Hepatocyte (in vitro differentiated cells): Measurements from ENCODE around the gene HHLA2. TPM values are rescaled to one million over a fixed set of nuclear protein-coding genes. Genes with fewer than 3 reads are reported as not detected.

Experiments
- DNase-seq: peaks from one replicate; pipeline ENCODE4 v3.0.0-alpha.2; 2016; ENCODE audit warnings: low spot score
- H2AFZ ChIP-seq: fragments of 200-600 bp; sonication (generic); 2 replicates; pipeline ENCODE4 v1.6.0; 2016; ENCODE audit warnings: antibody characterized with exemption, mild to moderate bottlenecking
- H3K27ac ChIP-seq: fragments of 200-600 bp; sonication (generic); 2 replicates; pipeline ENCODE4 v1.5.1; 2016; ENCODE audit warnings: mild to moderate bottlenecking
- H3K27me3 ChIP-seq: fragments of 200-600 bp; sonication (generic); 2 replicates; pipeline ENCODE4 v1.6.1; 2016
- H3K36me3 ChIP-seq: fragments of 200-600 bp; sonication (generic); replicated peaks from 2 replicates; pipeline ENCODE4 v1.5.1; 2016; ENCODE audit warnings: low read depth; ENCODE audit not compliant: insufficient read depth
- H3K4me1 ChIP-seq: fragments of 200-600 bp; sonication (generic); 2 replicates; pipeline ENCODE4 v1.5.1; 2016; ENCODE audit warnings: mild to moderate bottlenecking, moderate library complexity; ENCODE audit not compliant: insufficient read depth
- H3K4me2 ChIP-seq: fragments of 200-600 bp; sonication (generic); 2 replicates; pipeline ENCODE4 v1.6.0; 2016
- H3K4me3 ChIP-seq: fragments of 200-600 bp; sonication (generic); 2 replicates; pipeline ENCODE4 v1.5.1; 2016; ENCODE audit warnings: mild to moderate bottlenecking
- H3K79me2 ChIP-seq: fragments of 200-600 bp; sonication (generic); 2 replicates; pipeline ENCODE4 v1.6.0; 2017; ENCODE audit warnings: mild to moderate bottlenecking
- H3K9me2 ChIP-seq: fragments of 200-600 bp; sonication (generic); replicated peaks from 2 replicates; pipeline ENCODE4 v1.6.0; 2017; ENCODE audit warnings: mild to moderate bottlenecking; ENCODE audit not compliant: insufficient read depth
- H3K9me3 ChIP-seq: fragments of 200-600 bp; sonication (generic); 2 replicates; pipeline ENCODE4 v1.5.1; 2016; ENCODE audit warnings: low read depth, mild to moderate bottlenecking
- H4K20me1 ChIP-seq: fragments of 200-600 bp; sonication (generic); 2 replicates; pipeline ENCODE4 v1.6.0; 2016; ENCODE audit warnings: mild to moderate bottlenecking; ENCODE audit not compliant: insufficient read depth, poor library complexity, severe bottlenecking
- CTCF ChIP-seq: fragments of 200-600 bp; sonication (generic); IDR thresholded peaks from 2 replicates; pipeline ENCODE4 v1.5.1; 2016; ENCODE audit warnings: antibody characterized with exemption, mild to moderate bottlenecking; ENCODE audit not compliant: poor library complexity
- EZH2 ChIP-seq: fragments of 200-600 bp; sonication (generic); IDR thresholded peaks from 2 replicates; pipeline ENCODE4 v1.6.1; 2016; ENCODE audit warnings: antibody characterized with exemption, mild to moderate bottlenecking, borderline replicate concordance
- EZH2phosphoT487 ChIP-seq: fragments of 200-600 bp; sonication (generic); IDR thresholded peaks from one replicate; pipeline ENCODE4 v1.6.1; 2018; ENCODE audit warnings: antibody characterized with exemption, mild to moderate bottlenecking, low read depth, moderate library complexity; ENCODE audit not compliant: unreplicated experiment, severe bottlenecking
- WGBS: methylation state at CpG from one replicate; pipeline ENCODE4 v1.1.6; 2016; ENCODE audit warnings: low lambda C conversion rate; ENCODE audit errors: missing lambda C conversion rate; 5-methylcytosine and 5-hydroxymethylcytosine counted together
- polyA plus RNA-seq: library from polyadenylated mRNA; unstranded; fragments of >200 nt; fragmentation: Nextera tagmentation; extraction: Ambion mirVana; gene quantifications from 2 replicates; pipeline ENCODE4 v1.2.1, GENCODE V29; 2016
- total RNA-seq: library from RNA; depleted of rRNA; stranded (reverse); fragments of >200 nt; gene quantifications from 2 replicates; pipeline ENCODE4 v1.2.3, GENCODE V29; 2014

HHLA2 gene
- total and polyA plus RNA-seq, 2 experiments from 2014 or later, result 6.1 to 21.8 TPM

GRCh38 chr3:108305484-108306172, 9.3 kb downstream of the HHLA2 start:
- H4K20me1 ChIP-seq, result no peaks in the 10 kb centered on the region
- no peaks in the 10 kb centered on the region for H3K36me3 ChIP-seq
- H3K27me3 ChIP-seq, result no peaks in the 10 kb centered on the region
- WGBS, result 100% methylated on average over 1 of the region's 1 CpG
- H3K9me3 ChIP-seq, result no peaks in the 10 kb centered on the region
- no peak for TF ChIP-seq CTCF
- no peak for TF ChIP-seq EZH2phosphoT487
- TF ChIP-seq EZH2, result no peak
- H3K27ac ChIP-seq, result no peak overlapping the region
- no peak for DNase-seq
- no peaks in the 10 kb centered on the region for H3K9me2 ChIP-seq
- no peaks in the 10 kb centered on the region for H3K79me2 ChIP-seq
- no peak overlapping the region for H3K4me2 ChIP-seq
- no peaks in the 10 kb centered on the region for H3K4me1 ChIP-seq
- H2AFZ ChIP-seq, result no peak overlapping the region
- no peak overlapping the region for H3K4me3 ChIP-seq

- H3K79me2 ChIP-seq, result no peaks in the 10 kb centered on the region
- H3K36me3 ChIP-seq, result no peaks in the 10 kb centered on the region
- no peak overlapping the region for H3K4me3 ChIP-seq
- H3K9me2 ChIP-seq, result no peaks in the 10 kb centered on the region
- H3K4me1 ChIP-seq, result no peaks in the 10 kb centered on the region
- 60% methylated on average over 5 of the region's 5 CpGs for WGBS
- TF ChIP-seq EZH2phosphoT487 (no peak), CTCF (no peak), EZH2 (no peak)
- no peaks in the 10 kb centered on the region for H4K20me1 ChIP-seq
- H3K27ac ChIP-seq, result no peak overlapping the region
- peak; percentile 14 for DNase-seq
- no peaks in the 10 kb centered on the region for H3K27me3 ChIP-seq
- H3K9me3 ChIP-seq, result no peaks in the 10 kb centered on the region
- no peak overlapping the region for H3K4me2 ChIP-seq
- no peak overlapping the region for H2AFZ ChIP-seq
Measured at GRCh38 chr3:108311797-108312196, 15.4 kb downstream of the HHLA2 start.

GRCh38 chr3:108312656-108313055, 16.3 kb downstream of the HHLA2 start:
- TF ChIP-seq EZH2phosphoT487 (no peak), EZH2 (no peak), CTCF (no peak)
- no peaks in the 10 kb centered on the region for H4K20me1 ChIP-seq
- WGBS, result 87% methylated on average over 1 of the region's 1 CpG
- no peak overlapping the region for H3K4me3 ChIP-seq
- H3K9me3 ChIP-seq, result no peaks in the 10 kb centered on the region
- no peak overlapping the region for H3K4me2 ChIP-seq
- no peaks in the 10 kb centered on the region for H3K4me1 ChIP-seq
- no peak overlapping the region for H2AFZ ChIP-seq
- no peaks in the 10 kb centered on the region for H3K9me2 ChIP-seq
- no peak overlapping the region for H3K27ac ChIP-seq
- H3K27me3 ChIP-seq, result no peaks in the 10 kb centered on the region
- DNase-seq, result no peak
- no peaks in the 10 kb centered on the region for H3K79me2 ChIP-seq
- no peaks in the 10 kb centered on the region for H3K36me3 ChIP-seq
